PC-9 (cell line): Measurements from ENCODE around the gene NPY2R.

Experiments used
- CTCF ChIP-seq: fragments of 200-600 bp; sonication (generic); conservative IDR thresholded peaks from 2 replicates; pipeline ENCODE4 v1.6.1; 2017; ENCODE audit warnings: mixed run types, antibody characterized with exemption, mild to moderate bottlenecking, moderate library complexity
- EZH2 ChIP-seq: fragments of 200-600 bp; sonication (generic); IDR thresholded peaks from 2 replicates; pipeline ENCODE4 v1.8.0; 2017; ENCODE audit warnings: antibody characterized with exemption, low read depth

- no peak for TF ChIP-seq CTCF
- no peak for TF ChIP-seq EZH2
These were observed 35.1 kb upstream of the NPY2R start for GRCh38 chr4:155173371-155173770.
